ENCODE measurements around the gene FOXN4.

Gene FOXN4

DNA sequence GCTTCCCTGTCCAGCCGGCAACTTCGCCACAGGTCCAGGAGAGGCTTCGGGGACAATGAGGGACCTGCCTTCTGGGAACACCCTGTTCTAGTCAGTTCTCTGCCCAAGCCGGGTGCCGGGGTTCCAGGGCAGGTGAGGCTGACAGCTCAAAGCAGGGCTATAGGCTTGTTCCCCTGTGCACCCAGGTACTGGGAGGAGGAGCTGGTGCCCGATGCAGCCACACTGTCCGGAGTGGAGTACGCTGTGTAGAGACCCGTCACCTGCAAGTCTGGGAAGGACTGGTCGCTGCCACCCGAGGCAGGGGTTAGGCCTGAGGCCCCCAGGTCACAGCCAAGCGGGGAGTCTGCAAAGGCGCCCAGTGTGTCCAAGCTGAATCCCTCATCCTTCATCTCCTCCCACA is 29.6 kb downstream of the FOXN4 start:
- DNase-seq (ENCODE audit: low read depth) = no peak

DNA sequence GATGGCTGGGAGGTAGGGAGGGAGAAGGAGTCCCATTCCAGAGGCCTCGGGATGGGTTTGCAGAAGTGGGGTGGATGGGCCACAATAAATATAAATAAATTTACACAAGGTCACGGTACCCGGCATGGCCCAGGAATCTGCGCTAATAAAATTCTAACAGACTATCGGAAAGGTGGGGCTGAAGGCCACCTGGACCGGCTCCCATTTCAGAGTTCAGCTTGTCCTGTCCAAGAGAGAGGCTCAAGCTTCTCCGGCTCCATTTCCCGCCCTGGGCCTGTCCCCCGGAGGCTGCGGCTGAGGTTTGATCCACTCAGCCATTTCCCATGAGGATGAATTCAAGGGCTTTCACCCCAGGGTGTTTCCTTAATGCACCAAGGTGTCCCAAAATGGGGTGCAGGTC is 30.2 kb downstream of the FOXN4 start:
- DNase-seq (ENCODE audit: low read depth) = no peak

DNA sequence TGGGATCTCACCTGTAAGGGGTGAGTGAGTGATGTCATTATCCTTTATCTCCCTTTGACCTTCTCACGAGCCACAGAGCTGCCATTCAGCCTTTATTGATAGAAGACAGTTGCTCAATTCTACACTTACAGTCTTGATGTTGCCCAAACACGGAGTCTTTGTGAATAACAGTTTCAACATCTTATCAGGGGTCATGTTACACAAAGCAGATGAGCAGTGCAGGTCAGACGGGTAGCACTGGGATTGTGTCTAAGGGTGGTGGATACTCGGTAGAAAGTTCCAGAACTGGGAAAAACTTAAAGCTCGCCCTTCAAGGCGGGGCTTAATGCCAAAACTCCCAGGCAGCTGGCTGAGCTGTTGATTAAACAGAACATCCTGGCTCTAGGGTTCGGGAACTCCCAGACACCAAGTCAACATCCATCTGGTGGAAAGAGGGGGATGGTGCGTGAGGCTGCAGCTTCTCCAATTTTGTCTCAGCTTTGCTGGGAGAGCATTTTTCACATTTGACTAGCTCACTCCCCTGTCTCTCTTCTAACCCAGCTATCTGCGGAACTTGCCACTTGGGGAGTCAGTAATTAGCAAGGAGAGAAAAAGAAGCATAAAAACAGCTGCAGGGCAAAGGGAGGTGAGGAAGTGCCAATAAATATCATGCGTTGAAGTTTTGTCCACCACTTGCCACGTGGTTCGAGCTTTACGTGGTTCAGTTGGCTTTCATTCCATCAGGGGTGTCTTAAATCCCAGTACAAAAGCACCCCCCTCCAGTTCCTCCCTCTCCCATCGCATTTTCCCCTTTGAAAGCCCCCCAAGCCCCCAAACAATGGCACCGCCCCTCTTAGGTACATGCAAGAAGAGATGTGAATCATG is 31.0 kb downstream of the FOXN4 start:
- DNase-seq (ENCODE audit: low read depth) = no peak

DNA sequence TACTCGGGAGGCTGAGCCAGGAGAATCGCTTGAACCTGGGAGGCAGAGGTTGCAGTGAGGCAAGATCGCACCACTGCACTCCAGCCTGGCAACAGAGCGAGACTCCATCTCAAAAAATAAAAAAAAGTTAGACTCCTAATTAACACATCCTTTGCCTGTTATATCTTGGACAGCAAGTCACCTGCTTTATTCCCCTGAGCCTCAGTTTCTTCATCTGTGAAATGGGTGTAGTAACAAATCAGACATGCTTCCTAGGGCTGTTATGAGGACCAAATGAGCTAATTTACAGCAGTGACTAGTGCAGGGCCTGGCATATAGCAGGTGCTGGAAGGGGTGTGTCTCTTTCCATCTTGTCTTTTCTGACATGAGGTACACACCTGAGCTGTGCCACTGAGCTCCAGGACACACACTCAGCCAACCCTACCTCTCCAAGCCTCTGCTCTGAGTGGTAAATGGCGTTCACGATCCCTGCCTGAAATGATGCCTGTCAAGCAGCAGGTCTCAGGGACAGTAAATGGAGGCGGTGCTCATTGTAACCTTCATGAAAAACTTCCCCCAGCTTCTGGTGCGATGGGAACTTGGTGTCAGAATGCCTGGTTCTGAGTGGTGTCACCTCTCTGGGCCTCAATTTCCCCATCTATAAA is 31.7 kb downstream of the FOXN4 start:
- DNase-seq (ENCODE audit: low read depth) = no peak

DNA sequence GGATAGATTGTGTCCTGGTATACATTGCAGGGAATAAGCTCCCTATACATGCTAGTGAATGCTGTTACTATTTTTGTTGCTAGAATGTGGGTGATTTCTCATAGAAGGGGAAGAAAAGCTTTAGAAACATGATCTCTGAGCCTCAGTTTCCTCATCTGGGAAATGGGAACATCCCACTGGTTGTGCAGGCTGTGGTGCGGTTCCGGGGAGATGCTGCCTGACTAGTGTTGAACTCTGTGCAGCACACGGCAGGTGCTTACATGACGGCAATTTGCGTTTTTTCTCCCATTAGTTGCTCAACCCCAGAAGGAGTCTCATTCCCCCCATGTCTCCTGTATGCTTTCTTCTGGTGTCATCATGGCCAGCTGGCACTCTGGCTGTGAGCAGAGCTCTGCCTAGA is 32.9 kb downstream of the FOXN4 start:
- no peak for DNase-seq (ENCODE audit: low read depth)

DNA sequence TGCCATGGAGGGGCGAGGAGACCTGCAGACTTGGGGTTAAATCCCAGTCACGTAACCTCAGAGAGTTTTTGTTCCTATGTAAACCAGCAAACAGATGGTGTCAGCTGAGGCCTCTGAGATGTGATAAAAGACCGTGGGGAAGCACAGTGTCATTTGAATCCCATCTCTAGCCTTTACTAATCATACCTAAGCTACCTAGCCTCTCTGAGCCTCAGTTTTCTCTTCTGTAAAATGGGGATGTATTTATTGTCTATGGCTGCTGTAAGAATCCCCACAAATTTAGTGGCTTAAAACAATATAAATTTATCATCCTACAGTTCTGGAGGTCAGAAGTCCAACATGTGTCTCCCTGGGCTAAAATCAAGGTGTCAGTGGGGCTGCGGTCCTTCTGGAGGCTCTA is 33.9 kb downstream of the FOXN4 start:
- no peak for DNase-seq (ENCODE audit: low read depth)

DNA sequence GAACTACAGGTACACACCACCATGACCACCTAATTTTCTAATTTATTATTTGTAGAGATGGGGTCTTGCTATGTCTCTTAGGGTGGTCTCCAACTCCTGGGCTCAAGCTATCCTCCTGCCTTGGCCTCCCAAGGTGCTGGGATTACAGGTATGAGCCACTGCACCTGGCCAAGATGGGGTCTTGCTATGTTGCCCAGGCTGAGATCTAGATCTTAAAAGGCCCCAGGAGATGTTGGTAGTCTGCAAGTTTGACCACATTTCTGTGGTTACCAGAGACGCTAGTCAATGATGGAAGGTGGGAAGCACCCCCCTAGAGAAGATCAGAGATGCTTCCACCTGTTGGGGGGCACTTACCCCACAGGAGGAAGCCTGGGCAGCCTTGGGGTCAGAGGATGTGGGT is 34.7 kb downstream of the FOXN4 start:
- no peak for DNase-seq (ENCODE audit: low read depth)

DNA sequence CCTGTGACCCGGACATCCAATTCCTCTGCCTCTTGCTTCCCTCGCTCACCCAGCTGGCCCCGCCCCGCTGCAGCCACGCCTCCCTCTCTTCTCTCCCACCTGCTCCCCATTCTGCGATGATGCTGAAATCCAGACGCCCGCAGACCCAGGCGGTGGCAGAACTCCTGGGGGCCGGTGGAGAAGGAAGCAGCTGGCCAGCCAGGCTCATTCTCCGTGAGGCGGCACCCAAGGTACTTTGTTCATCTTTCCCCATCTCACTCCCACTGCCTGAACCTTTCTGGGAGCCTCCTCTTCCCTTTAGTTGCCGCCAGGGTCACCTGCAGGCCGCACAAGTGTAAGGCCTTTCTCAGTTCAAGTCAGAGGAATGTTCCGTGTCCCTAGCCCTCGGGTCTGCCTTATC is 35.7 kb downstream of the FOXN4 start:
- DNase-seq (ENCODE audit: low read depth) = no peak

DNA sequence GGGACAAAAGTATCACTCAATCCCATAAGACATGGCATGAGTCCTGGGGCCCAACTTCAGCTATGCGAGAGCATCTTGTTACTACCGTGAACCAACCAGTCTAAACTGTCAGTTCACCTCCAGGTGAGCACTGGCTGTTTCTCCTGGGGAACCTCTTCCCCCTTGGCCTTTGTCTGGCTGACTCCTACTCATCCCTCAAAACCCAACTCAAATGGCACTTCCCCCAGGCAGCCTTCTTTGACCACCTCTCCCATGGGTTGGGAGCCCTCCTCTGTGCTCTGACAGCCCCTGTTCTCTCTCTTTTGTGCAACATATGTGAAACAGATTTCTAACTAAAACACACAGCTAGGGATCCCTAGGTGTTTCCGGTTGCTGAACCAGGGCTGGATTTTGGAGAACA is 37.7 kb downstream of the FOXN4 start:
- DNase-seq (ENCODE audit: low read depth) = no peak

DNA sequence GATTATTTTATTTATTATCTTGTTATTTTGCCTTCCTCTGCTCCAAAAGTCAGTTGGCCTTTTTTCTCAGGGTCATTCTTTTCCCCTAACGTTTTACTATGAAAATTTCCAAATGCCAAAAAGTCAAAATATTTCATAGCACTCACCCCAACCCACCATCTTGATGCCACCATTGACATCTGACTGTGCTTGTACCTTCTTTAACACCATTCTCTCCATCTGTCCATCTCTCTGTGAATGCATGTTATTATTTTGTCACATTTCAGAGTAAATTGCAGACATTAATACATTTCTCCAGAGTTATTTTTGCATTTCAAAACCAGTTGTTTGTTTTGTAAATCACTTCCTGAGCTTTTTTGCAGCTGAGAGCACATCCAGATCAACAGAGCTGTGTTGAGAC is 38.6 kb downstream of the FOXN4 start:
- DNase-seq (ENCODE audit: low read depth) = no peak

DNA sequence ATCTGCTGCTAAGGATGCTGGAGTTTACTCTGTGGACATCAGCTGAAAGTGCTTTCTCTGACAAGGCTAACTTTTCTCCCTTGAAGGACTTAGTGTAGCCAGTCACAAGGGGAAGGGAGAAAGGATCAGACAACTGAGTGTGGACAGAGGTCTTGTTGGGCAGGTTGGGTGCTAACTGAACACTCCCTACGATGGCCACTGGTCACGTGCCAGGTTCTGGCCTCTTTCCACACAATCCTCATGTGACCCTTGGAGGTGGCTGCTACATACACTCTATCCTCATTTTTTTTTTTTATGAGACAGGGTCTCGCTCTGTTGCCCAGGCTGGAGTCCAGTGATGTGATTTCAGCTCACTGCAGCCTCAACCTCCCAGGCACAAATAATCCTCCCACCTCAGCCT is 39.7 kb downstream of the FOXN4 start:
- no peak for DNase-seq (ENCODE audit: low read depth)

DNA sequence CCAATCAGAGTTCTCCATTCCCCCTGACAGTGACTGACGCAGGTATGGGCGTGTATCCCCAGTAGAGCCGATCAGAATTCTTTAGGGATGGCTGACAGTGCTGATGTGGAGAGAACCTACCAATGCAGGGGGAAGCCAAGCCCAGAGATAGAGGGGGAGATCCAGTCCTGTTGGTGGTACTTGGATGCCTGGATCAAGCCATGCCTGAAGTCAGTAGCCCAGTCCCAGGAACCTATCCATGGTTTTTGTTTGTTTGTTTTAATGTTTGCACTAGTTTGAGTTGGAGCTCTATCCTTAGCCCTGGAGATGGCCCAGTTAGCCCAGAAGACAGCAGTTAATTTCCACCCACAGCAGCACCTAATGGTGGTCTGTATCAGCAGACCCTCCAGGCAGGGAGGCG is 40.2 kb downstream of the FOXN4 start:
- no peak for DNase-seq (ENCODE audit: low read depth)

DNA sequence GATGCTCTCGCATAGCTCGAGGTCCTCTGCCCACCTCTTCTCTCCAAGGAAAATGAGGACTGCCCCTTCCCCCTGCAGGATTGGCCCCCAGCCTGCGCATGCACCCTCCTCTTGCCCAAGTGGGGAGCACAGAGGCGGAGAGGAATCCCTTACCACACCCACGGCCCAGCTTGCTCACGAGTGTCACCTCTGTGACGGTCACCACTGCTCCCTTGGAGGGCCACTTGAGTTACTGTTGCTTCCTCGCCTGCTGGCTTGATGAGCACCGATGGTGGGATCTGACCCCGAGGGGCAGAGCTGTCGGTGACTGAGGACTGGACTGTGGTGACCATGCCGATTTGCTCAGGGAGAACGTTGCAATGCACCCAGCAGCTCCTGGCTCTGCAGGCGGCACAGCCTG is 41.7 kb downstream of the FOXN4 start:
- DNase-seq (ENCODE audit: low read depth) = no peak

DNA sequence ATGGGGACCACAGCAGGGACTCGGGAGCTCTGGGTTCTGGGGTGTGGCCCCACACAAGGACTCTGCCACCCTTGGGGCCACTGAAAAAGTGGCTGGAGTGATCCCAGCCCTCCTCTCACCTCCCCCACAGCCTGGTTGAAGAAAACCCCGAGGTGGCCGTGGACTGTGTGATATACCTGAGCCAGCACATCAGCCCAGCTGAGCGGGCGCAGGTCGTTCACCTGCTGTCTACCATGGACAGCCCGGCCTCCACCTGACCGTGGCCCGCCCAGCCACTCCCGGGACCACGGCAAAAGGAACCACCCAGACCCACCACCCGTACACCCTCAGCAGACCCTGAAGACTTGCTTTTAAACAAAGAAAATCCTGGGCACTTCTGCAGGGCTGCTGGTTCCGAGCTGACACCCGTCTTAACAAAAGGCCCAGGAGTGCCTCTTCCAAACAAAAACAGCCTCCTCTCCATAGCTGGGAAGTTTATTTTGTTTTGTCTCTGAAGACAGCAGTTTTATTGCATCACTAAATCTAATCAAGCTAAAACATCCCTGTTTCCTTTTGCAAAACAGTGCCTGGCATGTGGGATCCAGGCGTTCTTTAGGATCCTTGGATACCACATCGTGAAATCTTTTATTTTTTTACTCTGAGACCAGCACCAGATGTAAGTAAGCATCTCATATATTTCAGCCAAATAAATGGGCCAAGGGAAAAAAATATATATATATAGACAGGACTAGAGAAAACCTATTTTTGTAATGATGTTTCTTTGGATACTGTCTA is 42.8 kb downstream of the FOXN4 start:
- no peak for DNase-seq (ENCODE audit: low read depth)

DNA sequence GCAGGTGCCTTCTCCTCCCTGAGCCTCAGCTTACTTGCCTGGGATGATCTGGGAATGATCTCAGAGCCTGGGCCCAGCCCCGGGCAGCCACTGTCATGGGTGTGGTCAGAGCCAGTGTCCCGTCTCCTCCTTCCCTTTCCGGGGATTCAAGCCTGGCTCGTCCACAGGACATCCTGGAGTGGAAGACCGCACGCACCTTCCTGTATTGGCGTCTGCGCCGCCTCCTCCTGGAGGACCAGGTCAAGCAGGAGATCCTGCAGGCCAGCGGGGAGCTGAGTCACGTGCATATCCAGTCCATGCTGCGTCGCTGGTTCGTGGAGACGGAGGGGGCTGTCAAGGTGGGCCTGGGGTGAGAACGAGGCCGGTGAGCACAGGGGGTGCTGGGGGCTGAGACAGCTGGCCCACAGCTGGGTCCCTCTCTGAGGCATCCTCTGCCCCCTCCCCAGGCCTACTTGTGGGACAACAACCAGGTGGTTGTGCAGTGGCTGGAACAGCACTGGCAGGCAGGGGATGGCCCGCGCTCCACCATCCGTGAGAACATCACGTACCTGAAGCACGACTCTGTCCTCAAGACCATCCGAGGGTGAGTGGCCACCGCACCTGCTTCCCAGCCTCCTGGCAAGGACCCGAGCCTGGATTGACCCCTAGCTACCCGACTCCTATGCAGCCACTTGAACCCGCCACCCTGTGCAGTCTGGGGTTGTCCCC is 44.0 kb downstream of the FOXN4 start:
- no peak for DNase-seq (ENCODE audit: low read depth)

DNA sequence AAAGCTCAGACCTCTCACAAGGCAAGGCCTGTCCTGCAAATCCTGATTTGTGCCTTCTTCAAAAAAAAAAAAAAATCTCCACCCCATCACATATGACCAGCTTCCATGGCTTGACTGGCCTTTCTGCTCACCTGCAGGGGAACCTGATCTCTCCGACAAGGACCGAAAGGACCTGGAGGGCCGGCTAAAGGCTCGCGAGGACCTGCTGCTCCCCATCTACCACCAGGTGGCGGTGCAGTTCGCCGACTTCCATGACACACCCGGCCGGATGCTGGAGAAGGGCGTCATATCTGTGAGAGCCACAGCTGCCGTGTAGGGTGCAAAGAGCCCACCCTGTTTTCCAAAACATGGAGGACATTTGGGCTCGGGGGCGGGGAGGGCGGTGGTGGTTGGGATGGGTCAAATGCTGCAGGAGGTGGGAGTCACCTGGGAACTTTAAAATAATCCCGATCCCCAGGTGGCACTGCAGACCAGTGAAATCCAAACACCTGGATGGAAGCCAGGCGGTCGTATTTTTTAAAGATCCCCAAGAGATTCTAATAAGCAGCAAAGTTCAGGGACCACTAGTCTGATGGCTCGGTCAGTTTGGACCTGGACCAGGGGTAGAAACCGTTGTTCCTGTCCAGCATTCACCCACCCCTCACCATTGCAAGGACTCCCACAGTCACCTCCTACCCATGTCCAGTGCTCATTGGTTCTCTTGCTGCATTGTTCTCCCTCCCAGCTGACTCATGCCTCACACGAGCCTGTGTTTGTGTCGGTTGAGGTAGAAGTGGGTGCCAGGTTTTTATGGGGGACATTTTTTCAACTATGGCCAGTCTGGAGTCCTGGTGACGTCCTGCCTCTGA is 44.8 kb downstream of the FOXN4 start:
- DNase-seq (ENCODE audit: low read depth) = peak; percentile 12

DNA sequence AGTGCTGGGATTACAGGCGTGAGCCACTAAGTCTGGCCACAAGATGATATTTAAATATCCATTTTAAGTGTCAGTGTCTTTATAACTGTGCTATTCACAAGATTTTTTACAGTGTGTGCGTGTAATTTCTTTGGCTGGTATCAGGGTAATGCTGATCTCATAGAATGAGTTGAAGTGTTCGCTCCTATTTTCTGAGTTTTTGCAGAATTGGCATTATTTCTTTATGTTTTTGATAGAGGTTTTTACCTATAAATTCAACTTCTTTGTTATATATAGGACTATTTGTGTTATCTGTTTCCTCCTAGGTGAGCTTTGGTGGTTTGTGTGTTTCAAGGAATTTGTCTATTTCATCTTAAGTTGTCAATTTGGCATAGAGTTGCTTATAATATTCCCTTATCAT is 45.6 kb downstream of the FOXN4 start:
- no peak for DNase-seq (ENCODE audit: low read depth)

DNA sequence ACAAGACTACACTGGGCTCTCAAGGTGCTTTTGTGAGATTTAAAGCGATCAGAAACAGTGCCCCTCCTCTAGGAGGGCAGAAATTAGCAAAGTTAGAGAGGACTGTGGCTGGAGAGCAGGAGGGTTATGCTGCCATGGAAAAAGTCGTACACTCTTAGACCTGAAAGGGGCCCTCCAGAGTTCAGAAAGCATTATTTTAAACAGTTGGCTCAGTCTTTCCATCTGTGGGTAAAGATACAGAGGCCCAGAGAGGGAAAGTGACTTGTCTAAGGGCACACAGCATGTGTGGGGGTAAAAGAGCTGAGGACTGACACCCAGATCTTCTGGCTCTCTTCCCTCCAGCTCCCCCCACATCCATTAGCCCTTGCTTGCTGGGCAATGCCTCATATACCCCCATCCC is 47.1 kb downstream of the FOXN4 start:
- no peak for DNase-seq (ENCODE audit: low read depth)

DNA sequence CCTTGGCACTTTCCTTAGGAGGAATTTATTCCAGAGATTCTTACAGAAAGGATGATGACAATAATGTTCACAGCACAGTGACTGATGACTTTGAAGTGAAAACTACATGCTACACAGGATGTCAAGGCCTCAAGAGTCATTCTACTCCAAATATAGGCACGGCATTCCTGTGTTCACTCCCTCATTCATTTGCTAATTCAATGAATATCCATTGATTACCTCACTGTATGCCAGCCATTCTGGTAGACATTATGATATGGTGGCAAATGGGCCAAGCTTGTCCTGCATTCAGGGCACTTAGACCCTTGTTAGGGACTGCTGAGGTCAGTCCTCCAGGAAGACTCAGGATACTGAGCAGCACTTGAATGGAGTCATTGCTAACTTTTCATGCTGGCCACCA is 48.0 kb downstream of the FOXN4 start:
- DNase-seq (ENCODE audit: low read depth) = no peak

DNA sequence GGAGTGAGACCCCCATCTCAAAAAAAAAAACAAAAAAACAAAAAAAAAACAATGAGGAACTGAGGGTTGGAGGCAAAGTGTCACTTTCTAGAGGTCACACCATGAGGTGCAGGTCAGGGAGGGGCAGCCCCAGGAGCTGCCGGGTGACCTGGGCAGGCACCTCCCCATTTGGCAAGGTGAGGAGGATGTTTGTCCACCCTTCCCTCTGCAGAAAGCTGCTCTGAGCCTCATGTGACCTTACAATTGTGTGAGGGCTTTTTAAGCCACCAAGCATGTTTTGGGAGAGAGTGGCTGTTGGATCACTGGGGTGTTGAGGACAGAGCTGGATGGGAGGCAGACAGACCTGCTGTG is 49.6 kb downstream of the FOXN4 start:
- no peak for DNase-seq (ENCODE audit: low read depth)
